Endothelial cell of umbilical vein (primary cell): ENCODE data around the gene PPP3CA. TPM values are rescaled to one million over a fixed set of nuclear protein-coding genes. Genes with fewer than 3 reads are reported as not detected.

Experiments used
- BruUV-seq: library from RNA; stranded (reverse); fragments of 400-500 nt; replicated peaks from 2 replicates; lab custom pipeline; 2021; lab: Mats Ljungman, UMichigan
- CTCF ChIA-PET: fragments of 300-600, 350-600 bp; sonication (Branson Sonifier 250); formaldehyde crosslinking; loops from one replicate; lab custom pipeline; 2021; ENCODE audit warnings: antibody characterized with exemption, inconsistent platforms; lab: Charles Lee
- POLR2A ChIA-PET: fragments of 300-600, 350-600 bp; sonication (Branson Sonifier 250); formaldehyde crosslinking; loops from one replicate; lab custom pipeline; 2021; ENCODE audit warnings: antibody characterized with exemption, inconsistent platforms; lab: Charles Lee
- DNase-seq: peaks from one replicate; pipeline ENCODE4 v3.0.0-alpha.2; 2011; ENCODE audit warnings: low read depth, low spot score
- FAIRE-seq: peaks from 2 replicates; lab custom pipeline; 2011; peaks lifted over from hg19 to GRCh38; lab: Jason Lieb, UNC
- H2AFZ ChIP-seq: 2 replicates; pipeline ENCODE4 v1.6.0; 2012; ENCODE audit warnings: low read depth, low read length, control low read depth, inconsistent platforms
- H3K27ac ChIP-seq: 2 replicates; pipeline ENCODE4 v1.5.1; 2011; ENCODE audit warnings: low read depth, mild to moderate bottlenecking, control low read depth, low read length, moderate library complexity; ENCODE audit not compliant: insufficient read depth
- H3K27me3 ChIP-seq, 2 experiments: 2 replicates each; pipeline versions ENCODE4 v1.6.0 to v1.6.1; 2011; ENCODE audit warnings: low read length in 2 of 2, mixed read lengths in 1 of 2; ENCODE audit not compliant: control insufficient read depth in 2 of 2, insufficient read depth in 2 of 2
- H3K36me3 ChIP-seq, 2 experiments: 2 replicates in 1 of 2; 3 replicates in 1 of 2; pipeline ENCODE4 v1.5.1; 2011; ENCODE audit warnings: low read length in 2 of 2, mild to moderate bottlenecking in 1 of 2, moderate library complexity in 1 of 2; ENCODE audit not compliant: control insufficient read depth in 2 of 2, insufficient read depth in 2 of 2; ENCODE audit errors: extremely low read depth in 1 of 2
- H3K4me1 ChIP-seq: 3 replicates; pipeline ENCODE4 v1.5.1; 2011; ENCODE audit warnings: mild to moderate bottlenecking, low read length; ENCODE audit not compliant: control insufficient read depth, insufficient read depth; ENCODE audit errors: extremely low read depth
- H3K4me2 ChIP-seq: 2 replicates; pipeline ENCODE4 v1.6.1; 2011; ENCODE audit warnings: low read length, control low read depth, mixed read lengths; ENCODE audit not compliant: insufficient read depth
- H3K4me3 ChIP-seq, 3 experiments: fragments of 200-600 bp in 1 of 3; sonication (generic), shearing (Covaris generic) in 1 of 3; replicated peaks in 1 of 3; 2 replicates each; pipeline ENCODE4 v1.5.1; 2011 to 2016; ENCODE audit warnings: control low read depth in 3 of 3, low read length in 3 of 3, mild to moderate bottlenecking in 2 of 3, inconsistent platforms in 1 of 3, low read depth in 1 of 3, moderate library complexity in 1 of 3; ENCODE audit not compliant: insufficient read depth in 1 of 3
- H3K79me2 ChIP-seq: 2 replicates; pipeline ENCODE4 v1.6.0; 2012; ENCODE audit warnings: low read length, inconsistent platforms; ENCODE audit not compliant: control insufficient read depth, insufficient read depth
- H3K9ac ChIP-seq: replicated peaks from 2 replicates; pipeline ENCODE3; 2011; ENCODE audit warnings: low read length, control low read depth; ENCODE audit not compliant: insufficient read depth; ENCODE audit errors: extremely low read depth
- H3K9me1 ChIP-seq: replicated peaks from 3 replicates; pipeline ENCODE4 v1.6.0; 2011; ENCODE audit warnings: mild to moderate bottlenecking, low read length; ENCODE audit not compliant: control insufficient read depth, insufficient read depth; ENCODE audit errors: extremely low read depth
- H3K9me3 ChIP-seq: replicated peaks from 2 replicates; pipeline ENCODE4 v1.5.1; 2012; ENCODE audit warnings: low read length, inconsistent platforms; ENCODE audit not compliant: control insufficient read depth, insufficient read depth
- H4K20me1 ChIP-seq: replicated peaks from 2 replicates; pipeline ENCODE3; 2011; ENCODE audit warnings: mild to moderate bottlenecking, low read length; ENCODE audit not compliant: control insufficient read depth, insufficient read depth; ENCODE audit errors: extremely low read depth
- CTCF ChIP-seq, 2 donors: IDR thresholded peaks; 1 replicate in 1 of 2; 2 replicates in 1 of 2; pipeline ENCODE4 v1.5.1; 2011; ENCODE audit warnings: low read length in 2 of 2, mild to moderate bottlenecking in 2 of 2, moderate library complexity in 2 of 2, control low read depth in 1 of 2, inconsistent platforms in 1 of 2, low read depth in 1 of 2; ENCODE audit not compliant: insufficient read depth in 1 of 2; ENCODE audit errors: extremely low read depth in 1 of 2
- EZH2 ChIP-seq: IDR thresholded peaks from 2 replicates; pipeline ENCODE4 v1.6.1; 2012; ENCODE audit warnings: borderline replicate concordance, low read depth, mild to moderate bottlenecking, moderate library complexity, low read length, inconsistent platforms; ENCODE audit not compliant: severe bottlenecking
- FOS ChIP-seq: IDR thresholded peaks from 2 replicates; pipeline ENCODE4 v1.6.1; 2011; ENCODE audit warnings: mild to moderate bottlenecking, low read length, moderate library complexity, borderline replicate concordance; ENCODE audit not compliant: insufficient read depth
- GATA2 ChIP-seq: IDR thresholded peaks from 2 replicates; pipeline ENCODE4 v1.7.0; 2011; ENCODE audit warnings: low read depth, mild to moderate bottlenecking, moderate library complexity, mixed read lengths, low read length; ENCODE audit not compliant: insufficient read length, insufficient read depth
- JUN ChIP-seq: IDR thresholded peaks from 2 replicates; pipeline ENCODE4 v1.6.1; 2011; ENCODE audit warnings: borderline replicate concordance, low read depth; ENCODE audit not compliant: insufficient read length, insufficient read depth
- MAX ChIP-seq: IDR thresholded peaks from 2 replicates; pipeline ENCODE4 v1.6.1; 2011; ENCODE audit not compliant: insufficient read depth, insufficient read length
- MYC ChIP-seq: IDR thresholded peaks from one replicate; pipeline ENCODE4 v1.6.1; 2011; ENCODE audit warnings: mild to moderate bottlenecking, low read depth, low read length
- POLR2A ChIP-seq: IDR thresholded peaks from 2 replicates; pipeline ENCODE4 v1.6.1; 2012; ENCODE audit warnings: low read depth, mild to moderate bottlenecking, control low read depth, low read length
- POLR2AphosphoS5 ChIP-seq: IDR thresholded peaks from 2 replicates; pipeline ENCODE4 v1.6.1; 2012; ENCODE audit warnings: low read depth, mild to moderate bottlenecking, control low read depth, low read length, moderate library complexity; ENCODE audit not compliant: insufficient read depth
- dilution Hi-C: fragments of 300-500 bp; cut with MboI; formaldehyde crosslinking; loops from one replicate; pipeline ENCODE4 v1.15.0; 2019; ENCODE audit warnings: low sequenced_read_pairs; ENCODE audit not compliant: extremely low pct_ligation_motif_present
- intact Hi-C: fragments of 100-400 bp; cut with micrococcal nuclease; formaldehyde crosslinking; loops from one replicate; pipeline ENCODE4 v1.10.0; 2022
- polyA plus RNA-seq, 4 experiments: library from polyadenylated mRNA; depleted of rRNA in 3 of 4; stranded (reverse) in 3 of 4; unstranded in 1 of 4; fragments of >200 nt; gene quantifications; 2 replicates each; pipeline versions ENCODE4 v1.2.1 to v1.2.3, GENCODE V29; 2011 to 2012; ENCODE audit warnings: missing spikeins in 1 of 4
- total RNA-seq: library from RNA; stranded (reverse); gene quantifications from 2 replicates; pipeline ENCODE4 v1.2.3, GENCODE V29; 2021

PPP3CA gene
- total and polyA plus RNA-seq, 2 donors (not counting 3 experiments of a cell fraction or from before 2014, with no cell fraction given), result 7.0 to 43.3 TPM

GRCh38 chr4:101283434-101283833, 63.9 kb downstream of the PPP3CA start:
- H3K9me3 ChIP-seq, result no peaks in the 10 kb centered on the region
- DNase-seq (no peak), FAIRE-seq (no peak)
- no peak overlapping the region for H3K27ac ChIP-seq
- no peak overlapping the region for H3K4me3 ChIP-seq
- H3K9me1 ChIP-seq, result no peaks in the 10 kb centered on the region
- peaks cover 2% of the 10 kb centered on the region for H4K20me1 ChIP-seq
- H3K9ac ChIP-seq, result no peak overlapping the region
- H3K4me1 ChIP-seq, result peaks cover 15% of the 10 kb centered on the region
- ChIA-PET CTCF (no interaction called here), POLR2A (no interaction called here)
- H3K79me2 ChIP-seq, result no peaks in the 10 kb centered on the region
- no peaks in the 10 kb centered on the region for H3K27me3 ChIP-seq
- H3K4me2 ChIP-seq, result no peak overlapping the region
- no peaks in the 10 kb centered on the region for H3K36me3 ChIP-seq
- no peak overlapping the region for H2AFZ ChIP-seq
- intact Hi-C loops, result no loop called here
- dilution Hi-C loops, result no loop called here
- no peak for TF ChIP-seq FOS
- no peak for TF ChIP-seq MYC
- no peak for TF ChIP-seq EZH2
- TF ChIP-seq POLR2A, result no peak
- no peak for TF ChIP-seq POLR2AphosphoS5
- no peak for TF ChIP-seq GATA2
- no peak for TF ChIP-seq JUN
- TF ChIP-seq CTCF (IDR thresholded peaks at IDR 0.05; ENCODE audit: extremely low read depth in 1 of 2, insufficient read depth in 1 of 2, low read depth in 1 of 2, low read length in 2 of 2), result no peak
- TF ChIP-seq MAX, result no peak
- no TSS peak for BruUV-seq
